Measurements from ENCODE around the gene PODXL2.

DNA sequence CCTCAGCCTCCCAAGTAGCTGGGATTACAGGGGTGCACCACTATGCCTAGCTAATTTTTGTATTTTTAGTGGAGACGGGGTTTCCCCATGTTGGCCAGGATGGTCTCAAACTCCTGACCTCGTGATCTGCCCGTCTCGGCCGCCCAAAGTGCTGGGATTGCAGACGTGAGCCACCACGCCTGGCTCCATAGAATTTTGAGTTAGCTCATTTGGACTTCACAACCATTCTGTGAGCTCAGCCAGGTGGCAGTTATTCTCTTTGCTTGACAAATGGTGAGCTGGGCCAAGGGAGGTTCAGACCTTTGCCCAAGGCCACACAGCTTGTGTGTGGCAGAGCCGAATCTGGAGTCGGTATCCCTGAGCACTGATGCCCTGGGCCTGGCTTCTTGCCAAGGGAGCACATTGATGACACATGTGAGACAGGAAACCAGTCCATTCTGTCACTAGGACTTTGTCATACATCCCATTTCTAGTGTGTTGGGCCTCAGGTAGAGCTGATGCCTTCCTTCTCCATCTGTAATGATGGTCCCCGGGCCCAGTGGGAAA, 17.6 kb downstream of the PODXL2 start:
- TF ChIP-seq POLR2A (IDR thresholded peaks at IDR 0.05; ENCODE audit: low read depth, low read length), result no peak
- no peak for TF ChIP-seq TAF1 (IDR thresholded peaks at IDR 0.05; ENCODE audit: borderline replicate concordance, low read depth, low read length)
- no peak for TF ChIP-seq POLR2AphosphoS5 (IDR thresholded peaks at IDR 0.05; ENCODE audit: low read depth, low read length)
